ENCODE results near the gene FAM98B. TPM values are rescaled to one million over a fixed set of nuclear protein-coding genes. Genes with fewer than 3 reads are reported as not detected.

The FAM98B gene
- total and polyA plus RNA-seq, 2 experiments from 2014 or later: 4.4 to 14.1 TPM

GRCh38 chr15:38512901-38513300 lies 59.0 kb downstream of the FAM98B start:
- Histone ChIP-seq H3K27ac (no peak overlapping the region), H3K4me1 (ENCODE audit: insufficient read depth) (no peaks in the 10 kb centered on the region), H3K9me3 (ENCODE audit: low read depth) (no peaks in the 10 kb centered on the region), H2AFZ (no peak overlapping the region), H4K20me1 (ENCODE audit: insufficient read depth, poor library complexity, severe bottlenecking) (no peaks in the 10 kb centered on the region), H3K9me2 (replicated peaks; ENCODE audit: insufficient read depth) (no peaks in the 10 kb centered on the region), H3K4me3 (no peak overlapping the region), H3K79me2 (no peaks in the 10 kb centered on the region), H3K4me2 (no peak overlapping the region), H3K27me3 (no peaks in the 10 kb centered on the region), H3K36me3 (replicated peaks; ENCODE audit: insufficient read depth, low read depth) (no peaks in the 10 kb centered on the region)
- DNase-seq (ENCODE audit: low spot score): no peak
- TF ChIP-seq EZH2phosphoT487 (IDR thresholded peaks at IDR 0.05; ENCODE audit: low read depth, severe bottlenecking, unreplicated experiment) (no peak), EZH2 (IDR thresholded peaks at IDR 0.05; ENCODE audit: borderline replicate concordance) (no peak)
- TF ChIP-seq, protein P1, sequence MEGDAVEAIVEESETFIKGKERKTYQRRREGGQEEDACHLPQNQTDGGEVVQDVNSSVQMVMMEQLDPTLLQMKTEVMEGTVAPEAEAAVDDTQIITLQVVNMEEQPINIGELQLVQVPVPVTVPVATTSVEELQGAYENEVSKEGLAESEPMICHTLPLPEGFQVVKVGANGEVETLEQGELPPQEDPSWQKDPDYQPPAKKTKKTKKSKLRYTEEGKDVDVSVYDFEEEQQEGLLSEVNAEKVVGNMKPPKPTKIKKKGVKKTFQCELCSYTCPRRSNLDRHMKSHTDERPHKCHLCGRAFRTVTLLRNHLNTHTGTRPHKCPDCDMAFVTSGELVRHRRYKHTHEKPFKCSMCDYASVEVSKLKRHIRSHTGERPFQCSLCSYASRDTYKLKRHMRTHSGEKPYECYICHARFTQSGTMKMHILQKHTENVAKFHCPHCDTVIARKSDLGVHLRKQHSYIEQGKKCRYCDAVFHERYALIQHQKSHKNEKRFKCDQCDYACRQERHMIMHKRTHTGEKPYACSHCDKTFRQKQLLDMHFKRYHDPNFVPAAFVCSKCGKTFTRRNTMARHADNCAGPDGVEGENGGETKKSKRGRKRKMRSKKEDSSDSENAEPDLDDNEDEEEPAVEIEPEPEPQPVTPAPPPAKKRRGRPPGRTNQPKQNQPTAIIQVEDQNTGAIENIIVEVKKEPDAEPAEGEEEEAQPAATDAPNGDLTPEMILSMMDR (IDR thresholded peaks at IDR 0.05; ENCODE audit: poor library complexity): no peak
- WGBS (ENCODE audit: low lambda C conversion rate, missing lambda C conversion rate): 100% methylated on average over 1 of the region's 1 CpG

DNA sequence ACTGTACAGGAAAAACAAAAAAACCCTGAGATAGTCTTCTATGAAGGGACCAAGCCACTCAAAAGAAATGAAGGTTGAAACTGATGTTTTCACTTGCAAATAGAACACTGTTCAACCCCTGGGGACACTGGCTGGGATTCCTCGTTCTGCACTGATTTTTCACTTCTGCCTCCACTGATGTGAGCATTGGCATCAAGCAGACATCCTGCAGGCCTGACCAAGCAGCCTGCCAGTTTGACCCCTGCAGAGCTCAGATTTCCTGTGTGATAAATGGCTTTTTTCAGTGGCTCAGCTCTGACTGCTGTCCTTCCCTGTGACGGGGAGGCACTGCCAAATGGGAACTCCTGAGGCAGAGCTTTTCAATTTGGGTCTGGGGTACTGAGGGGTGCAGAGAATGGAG lies 60.7 kb downstream of the FAM98B start:
- Histone ChIP-seq H3K9me3 (ENCODE audit: low read depth) (no peaks in the 10 kb centered on the region), H3K36me3 (replicated peaks; ENCODE audit: insufficient read depth, low read depth) (no peaks in the 10 kb centered on the region), H3K4me2 (no peak overlapping the region), H3K27ac (no peak overlapping the region), H3K4me3 (no peak overlapping the region), H3K79me2 (no peaks in the 10 kb centered on the region), H3K4me1 (ENCODE audit: insufficient read depth) (no peaks in the 10 kb centered on the region), H4K20me1 (ENCODE audit: insufficient read depth, poor library complexity, severe bottlenecking) (no peaks in the 10 kb centered on the region), H3K27me3 (no peaks in the 10 kb centered on the region), H3K9me2 (replicated peaks; ENCODE audit: insufficient read depth) (no peaks in the 10 kb centered on the region), H2AFZ (no peak overlapping the region)
- 52% methylated on average over 2 of the region's 2 CpGs for WGBS (ENCODE audit: low lambda C conversion rate, missing lambda C conversion rate)
- TF ChIP-seq, protein P1 (IDR thresholded peaks at IDR 0.05; ENCODE audit: poor library complexity): no peak
- no peak for TF ChIP-seq EZH2phosphoT487 (IDR thresholded peaks at IDR 0.05; ENCODE audit: low read depth, severe bottlenecking, unreplicated experiment)
- DNase-seq (ENCODE audit: low spot score): no peak

GRCh38 chr15:38516626-38517025 lies 62.7 kb downstream of the FAM98B start:
- Histone ChIP-seq H4K20me1 (ENCODE audit: insufficient read depth, poor library complexity, severe bottlenecking) (no peaks in the 10 kb centered on the region), H3K27ac (no peak overlapping the region), H2AFZ (no peak overlapping the region), H3K79me2 (no peaks in the 10 kb centered on the region), H3K9me2 (replicated peaks; ENCODE audit: insufficient read depth) (no peaks in the 10 kb centered on the region), H3K4me2 (no peak overlapping the region), H3K9me3 (ENCODE audit: low read depth) (no peaks in the 10 kb centered on the region), H3K36me3 (replicated peaks; ENCODE audit: insufficient read depth, low read depth) (no peaks in the 10 kb centered on the region), H3K4me1 (ENCODE audit: insufficient read depth) (no peaks in the 10 kb centered on the region), H3K27me3 (peaks cover 4% of the 10 kb centered on the region), H3K4me3 (no peak overlapping the region)
- TF ChIP-seq EZH2phosphoT487 (IDR thresholded peaks at IDR 0.05; ENCODE audit: low read depth, severe bottlenecking, unreplicated experiment): no peak
- WGBS (ENCODE audit: low lambda C conversion rate, missing lambda C conversion rate): 89% methylated on average over 5 of the region's 5 CpGs
- no peak for DNase-seq (ENCODE audit: low spot score)

- peaks cover 4% of the 10 kb centered on the region for H3K27me3 ChIP-seq
- no peak overlapping the region for H3K4me3 ChIP-seq
- WGBS (ENCODE audit: low lambda C conversion rate, missing lambda C conversion rate): 65% methylated on average over 2 of the region's 2 CpGs
- H4K20me1 ChIP-seq (ENCODE audit: insufficient read depth, poor library complexity, severe bottlenecking): no peaks in the 10 kb centered on the region
- H2AFZ ChIP-seq: no peak overlapping the region
- H3K27ac ChIP-seq: no peak overlapping the region
- H3K4me2 ChIP-seq: no peak overlapping the region
- H3K36me3 ChIP-seq (replicated peaks; ENCODE audit: insufficient read depth, low read depth): no peaks in the 10 kb centered on the region
- H3K9me3 ChIP-seq (ENCODE audit: low read depth): no peaks in the 10 kb centered on the region
- TF ChIP-seq, protein P1 (IDR thresholded peaks at IDR 0.05; ENCODE audit: poor library complexity): no peak
- TF ChIP-seq EZH2phosphoT487 (IDR thresholded peaks at IDR 0.05; ENCODE audit: low read depth, severe bottlenecking, unreplicated experiment) (no peak), EZH2 (IDR thresholded peaks at IDR 0.05; ENCODE audit: borderline replicate concordance) (no peak)
- H3K79me2 ChIP-seq: no peaks in the 10 kb centered on the region
- no peak for DNase-seq (ENCODE audit: low spot score)
- H3K9me2 ChIP-seq (replicated peaks; ENCODE audit: insufficient read depth): no peaks in the 10 kb centered on the region
- no peaks in the 10 kb centered on the region for H3K4me1 ChIP-seq (ENCODE audit: insufficient read depth)
Measured at GRCh38 chr15:38517312-38517975, 63.5 kb downstream of the FAM98B start.
